Fibroblast of the aortic adventitia (primary cell): ENCODE results near the gene SLC22A8. TPM values are rescaled to one million over a fixed set of nuclear protein-coding genes. Genes with fewer than 3 reads are reported as not detected.

ENCODE experiments used
- total RNA-seq: library from RNA; depleted of rRNA; stranded (reverse); fragments of >200 nt; gene quantifications from 2 replicates; pipeline ENCODE4 v1.2.3, GENCODE V29; 2012; ENCODE audit warnings: low replicate concordance

SLC22A8 gene
- total RNA-seq, 1 donor: not detected

Other genes with a start within 250 kb of the SLC22A8 start
- 15.6 and 42.9 TPM in 2 replicates for gene TAF6L, start 244.4 kb downstream of the SLC22A8 start, total RNA-seq
- 39.4 and 54.7 TPM in 2 replicates for gene TMEM179B, start 228.4 kb downstream of the SLC22A8 start, total RNA-seq
- 4.5 and 14.7 TPM in 2 replicates for gene TMEM223, start 223.8 kb downstream of the SLC22A8 start, total RNA-seq
- gene NXF1, start 210.4 kb downstream of the SLC22A8 start, total RNA-seq: 27.8 and 77.6 TPM in 2 replicates
- 20.4 and 42.8 TPM in 2 replicates for gene STX5, start 183.8 kb downstream of the SLC22A8 start, total RNA-seq
- gene TEX54, start 183.0 kb downstream of the SLC22A8 start, total RNA-seq: 0.54 TPM in 1 of 2 replicates, not detected in the other
- gene WDR74, start 176.3 kb downstream of the SLC22A8 start, total RNA-seq: 29.5 and 29.8 TPM in 2 replicates
- 174 and 179 TPM in 2 replicates for gene SLC3A2, start 134.9 kb downstream of the SLC22A8 start, total RNA-seq
- not detected in 2 replicates for gene CHRM1, start 94.5 kb downstream of the SLC22A8 start, total RNA-seq
- gene SLC22A6, start 30.9 kb downstream of the SLC22A8 start, total RNA-seq: not detected in 2 replicates
- gene SLC22A24, start 128.4 kb upstream of the SLC22A8 start, total RNA-seq: not detected in 2 replicates
- gene SLC22A25, start 227.8 kb upstream of the SLC22A8 start, total RNA-seq: not detected in 2 replicates